BJ (cell line): ENCODE results near the gene ODAD3. TPM values are rescaled to one million over a fixed set of nuclear protein-coding genes. Genes with fewer than 3 reads are reported as not detected.

Experiments used
- CTCF ChIA-PET: fragments of 350-600 bp; formaldehyde crosslinking; extraction: SDS; loops from one replicate; lab custom pipeline; 2021; ENCODE audit warnings: antibody characterized with exemption, inconsistent platforms; lab: Yijun Ruan, JAX
- POLR2A ChIA-PET: fragments of 300-600 bp; sonication (Branson Sonifier 250); formaldehyde crosslinking; extraction: SDS; loops from one replicate; lab custom pipeline; 2021; ENCODE audit warnings: antibody characterized with exemption; lab: Charles Lee
- DNase-seq: peaks from one replicate; pipeline ENCODE4 v3.0.0-alpha.2; 2011; ENCODE audit warnings: low read depth
- H3K27me3 ChIP-seq: 2 replicates; pipeline ENCODE4 v1.6.0; 2011; ENCODE audit warnings: low read length; ENCODE audit not compliant: control insufficient read depth, insufficient read depth
- H3K36me3 ChIP-seq: 2 replicates; pipeline ENCODE4 v1.5.1; 2011; ENCODE audit warnings: low read length; ENCODE audit not compliant: control insufficient read depth, insufficient read depth
- H3K4me3 ChIP-seq: 2 replicates; pipeline ENCODE4 v1.5.1; 2011; ENCODE audit warnings: low read depth, mild to moderate bottlenecking, control low read depth, low read length
- polyA plus RNA-seq: library from polyadenylated mRNA; depleted of rRNA; stranded (reverse); fragments of >200 nt; gene quantifications from 2 replicates; pipeline ENCODE4 v1.2.3, GENCODE V29; 2011
- TF ChIP-seq, protein P1 (sequence below): IDR thresholded peaks from 2 replicates; pipeline ENCODE4 v1.5.1; 2011; ENCODE audit warnings: low read depth, mild to moderate bottlenecking, control low read depth, inconsistent platforms, low read length, moderate library complexity; ENCODE audit not compliant: insufficient read depth

ODAD3 gene
- polyA plus RNA-seq, 1 experiment = 0.38 TPM

DNA sequence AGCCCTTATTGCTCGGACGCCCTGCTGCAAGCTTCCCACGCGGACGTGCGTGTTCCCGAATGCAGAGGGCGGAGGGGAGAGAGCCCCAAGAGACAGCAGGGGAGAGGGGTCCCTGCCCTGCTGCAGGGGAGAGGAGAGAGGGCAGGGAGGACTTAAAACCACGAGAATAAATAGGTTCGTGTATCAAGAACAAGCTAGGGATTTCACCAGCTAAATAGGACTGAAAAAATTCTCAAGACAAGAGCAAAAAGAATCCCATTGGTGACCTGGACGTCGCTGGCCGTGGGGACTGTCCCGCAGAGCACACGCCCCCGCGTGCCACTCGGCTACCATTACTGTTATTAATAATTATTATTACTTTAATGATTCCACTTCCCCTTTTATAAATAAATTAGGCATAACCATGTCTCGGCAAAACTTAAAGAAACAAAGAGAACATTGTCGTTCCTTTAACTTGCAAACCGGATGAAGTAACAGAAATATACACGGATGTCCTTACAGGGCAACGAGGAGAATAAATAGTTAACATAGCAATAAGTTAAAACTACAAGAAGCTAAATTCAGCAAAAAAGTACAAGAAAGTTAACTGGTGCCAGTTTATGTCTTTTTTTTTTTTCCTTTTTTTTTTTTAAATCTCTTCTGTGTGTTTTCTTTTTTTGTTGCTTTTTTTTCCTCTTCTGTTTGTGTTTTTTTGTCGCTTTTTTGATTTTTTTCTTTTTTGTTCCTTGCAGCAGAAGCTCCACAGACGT lies 17.1 kb upstream of the ODAD3 start:
- no peak overlapping the region for H3K4me3 ChIP-seq
- TF ChIP-seq, protein P1, sequence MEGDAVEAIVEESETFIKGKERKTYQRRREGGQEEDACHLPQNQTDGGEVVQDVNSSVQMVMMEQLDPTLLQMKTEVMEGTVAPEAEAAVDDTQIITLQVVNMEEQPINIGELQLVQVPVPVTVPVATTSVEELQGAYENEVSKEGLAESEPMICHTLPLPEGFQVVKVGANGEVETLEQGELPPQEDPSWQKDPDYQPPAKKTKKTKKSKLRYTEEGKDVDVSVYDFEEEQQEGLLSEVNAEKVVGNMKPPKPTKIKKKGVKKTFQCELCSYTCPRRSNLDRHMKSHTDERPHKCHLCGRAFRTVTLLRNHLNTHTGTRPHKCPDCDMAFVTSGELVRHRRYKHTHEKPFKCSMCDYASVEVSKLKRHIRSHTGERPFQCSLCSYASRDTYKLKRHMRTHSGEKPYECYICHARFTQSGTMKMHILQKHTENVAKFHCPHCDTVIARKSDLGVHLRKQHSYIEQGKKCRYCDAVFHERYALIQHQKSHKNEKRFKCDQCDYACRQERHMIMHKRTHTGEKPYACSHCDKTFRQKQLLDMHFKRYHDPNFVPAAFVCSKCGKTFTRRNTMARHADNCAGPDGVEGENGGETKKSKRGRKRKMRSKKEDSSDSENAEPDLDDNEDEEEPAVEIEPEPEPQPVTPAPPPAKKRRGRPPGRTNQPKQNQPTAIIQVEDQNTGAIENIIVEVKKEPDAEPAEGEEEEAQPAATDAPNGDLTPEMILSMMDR = no peak
- CTCF ChIA-PET = interaction anchor here (0.6 to 1.4 kb wide), 5 partner anchors 16 to 158 kb away, joined by 3 to 5 read pairs (median 3); partner anchors contain the start of gene PRKCSH
- H3K27me3 ChIP-seq = no peaks in the 10 kb centered on the region
- H3K36me3 ChIP-seq = peaks cover 17% of the 10 kb centered on the region
- POLR2A ChIA-PET = no interaction called here
- DNase-seq = no peak

DNA sequence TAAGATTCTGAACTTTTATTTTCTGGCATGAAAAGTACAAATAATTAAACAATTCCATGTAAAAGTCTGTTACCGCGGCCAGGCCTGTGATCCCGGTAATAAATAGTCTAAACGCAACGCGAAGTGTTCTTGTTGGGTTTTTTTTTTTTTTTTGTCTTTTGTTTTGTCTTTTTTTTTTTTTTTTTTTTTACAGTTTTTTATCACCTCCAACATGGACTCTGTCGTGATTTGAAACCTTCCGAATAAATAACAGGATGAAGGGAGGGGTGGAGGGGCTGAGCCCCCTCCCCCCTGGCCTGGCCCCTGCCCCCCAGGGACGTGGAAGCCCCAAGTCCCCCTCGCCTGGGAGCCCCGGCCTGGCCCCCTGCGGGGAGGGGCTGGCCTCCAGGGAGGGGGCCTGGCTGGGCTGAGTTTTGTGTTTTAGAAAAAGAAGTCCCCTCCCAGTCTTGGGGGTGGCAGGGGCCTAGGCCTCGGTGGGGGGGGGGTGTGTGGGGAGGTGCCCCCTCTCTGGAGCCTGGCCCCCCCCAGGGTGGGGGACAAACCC lies 16.5 kb upstream of the ODAD3 start:
- H3K27me3 ChIP-seq = no peaks in the 10 kb centered on the region
- ChIA-PET CTCF (interaction anchor here (1.2 to 1.4 kb wide), 2 partner anchors 16 to 31 kb away, joined by 3 to 5 read pairs; no protein-coding TSS in a partner anchor), POLR2A (no interaction called here)
- TF ChIP-seq, protein P1 = no peak
- peaks cover 19% of the 10 kb centered on the region for H3K36me3 ChIP-seq
- DNase-seq = no peak
- no peak overlapping the region for H3K4me3 ChIP-seq

DNA sequence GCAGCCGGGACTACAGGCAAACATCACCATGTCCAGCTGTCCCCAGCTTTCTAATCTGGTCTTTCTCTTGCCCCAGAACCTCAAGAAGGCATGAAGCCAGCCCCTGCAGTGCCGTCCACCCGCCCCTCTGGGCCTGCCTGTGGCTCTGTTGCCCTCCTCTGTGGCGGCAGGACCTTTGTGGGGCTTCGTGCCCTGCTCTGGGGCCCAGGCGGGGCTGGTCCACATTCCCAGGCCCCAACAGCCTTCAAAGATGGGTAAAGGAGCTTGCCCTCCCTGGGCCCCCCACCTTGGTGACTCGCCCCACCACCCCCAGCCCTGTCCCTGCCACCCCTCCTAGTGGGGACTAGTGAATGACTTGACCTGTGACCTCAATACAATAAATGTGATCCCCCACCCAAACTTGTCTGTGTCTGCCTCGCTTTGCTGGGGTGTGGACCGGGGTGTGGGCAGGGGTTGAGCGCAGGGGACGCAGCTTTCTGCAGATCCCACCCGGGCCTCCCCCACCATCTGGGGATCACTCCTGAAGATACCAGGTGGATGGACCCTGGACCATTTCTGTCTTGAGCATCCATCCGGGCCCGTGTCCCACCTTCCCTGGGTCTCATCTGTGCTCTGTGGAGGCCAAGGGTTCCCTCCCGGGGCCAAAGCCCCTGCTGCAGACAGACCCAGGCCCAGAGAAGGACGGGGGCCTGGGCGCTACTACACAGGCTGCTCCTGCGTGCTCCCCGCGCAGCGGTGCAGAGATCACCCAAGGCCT lies 15.8 kb upstream of the ODAD3 start:
- POLR2A ChIA-PET = interaction anchor here (0.7 kb wide), 1 partner anchor 359 kb away, joined by 3 read pairs; no protein-coding TSS in a partner anchor
- Histone ChIP-seq H3K27me3 (no peaks in the 10 kb centered on the region), H3K36me3 (peaks cover 22% of the 10 kb centered on the region), H3K4me3 (no peak overlapping the region)
- no peak for DNase-seq
- CTCF ChIA-PET = interaction anchor here (2.6 kb wide), 1 partner anchor 157 kb away, joined by 9 read pairs; no protein-coding TSS in a partner anchor
- TF ChIP-seq, protein P1 = no peak

DNA sequence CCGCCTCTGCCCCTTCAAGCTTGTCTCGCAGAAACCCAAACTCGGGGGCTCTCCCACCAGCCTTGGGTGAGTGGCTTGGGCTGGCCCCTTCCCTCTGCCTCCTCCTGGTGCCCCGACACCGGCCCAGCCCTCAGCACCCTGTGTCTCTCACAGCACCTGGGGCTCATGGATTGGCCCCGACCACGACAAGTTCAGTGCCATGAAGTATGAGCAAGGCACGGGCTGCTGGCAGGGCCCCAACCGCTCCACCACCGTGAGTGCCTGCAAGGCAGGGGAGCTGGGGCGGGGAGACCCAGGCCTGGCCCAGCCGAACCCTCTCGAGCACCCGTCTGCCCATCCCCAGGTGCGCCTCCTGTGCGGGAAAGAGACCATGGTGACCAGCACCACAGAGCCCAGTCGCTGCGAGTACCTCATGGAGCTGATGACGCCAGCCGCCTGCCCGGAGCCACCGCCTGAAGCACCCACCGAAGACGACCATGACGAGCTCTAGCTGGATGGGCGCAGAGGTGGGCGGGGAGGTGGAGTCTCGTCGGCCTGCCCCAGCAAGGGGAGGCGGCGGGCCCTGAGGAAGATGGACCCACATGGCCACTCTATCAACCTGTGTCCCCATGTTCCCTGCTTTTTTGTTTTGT lies 14.1 kb upstream of the ODAD3 start:
- TF ChIP-seq, protein P1 = no peak
- peaks cover 26% of the 10 kb centered on the region for H3K36me3 ChIP-seq
- no peak for DNase-seq
- no peak overlapping the region for H3K4me3 ChIP-seq
- no peaks in the 10 kb centered on the region for H3K27me3 ChIP-seq
- ChIA-PET POLR2A (no interaction called here), CTCF (interaction anchor here (1.0 to 2.6 kb wide), 4 partner anchors 12 to 155 kb away, joined by 3 to 9 read pairs (median 6); no protein-coding TSS in a partner anchor)
